ENCODE data around the gene PTPRT.

PTPRT gene

DNA sequence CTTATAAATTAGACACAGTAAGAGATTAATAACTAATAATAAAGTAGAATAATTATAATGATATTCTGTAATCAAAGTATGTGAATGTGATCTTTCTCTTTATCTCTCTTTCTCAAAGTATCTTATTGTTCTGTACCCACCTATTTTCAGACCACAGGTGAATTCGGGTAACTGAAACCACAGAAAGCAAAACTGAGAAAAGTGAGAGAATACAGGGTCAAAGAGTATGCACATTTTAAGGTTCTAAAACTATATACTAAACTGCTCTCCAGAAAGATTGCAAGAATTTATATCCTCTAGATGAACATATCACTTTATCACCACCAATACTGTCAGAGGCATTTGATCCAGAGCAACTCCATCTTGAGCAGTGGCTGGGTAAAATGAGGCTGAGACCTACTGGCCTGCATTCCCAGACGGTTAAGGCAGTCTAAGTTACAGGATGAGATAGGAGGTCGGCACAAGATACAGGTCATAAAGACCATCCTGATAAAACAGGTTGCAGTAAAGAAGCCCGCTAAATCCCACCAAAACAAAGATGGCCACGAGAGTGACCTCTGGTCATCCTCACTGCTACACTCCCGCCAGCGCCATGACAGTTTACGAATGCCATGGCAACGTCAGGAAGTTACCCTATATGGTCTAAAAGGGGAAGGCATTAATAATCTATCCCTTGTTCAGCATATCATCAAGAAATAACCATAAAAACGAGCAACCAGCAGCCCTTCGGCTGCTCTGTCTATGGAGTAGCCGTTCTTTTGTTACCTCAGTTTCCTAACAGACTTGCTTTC lies 211.3 kb downstream of the PTPRT start:
- Histone ChIP-seq H3K27me3 (ENCODE audit: control insufficient read depth, insufficient read depth, low read length) (no peaks in the 10 kb centered on the region), H3K27ac (ENCODE audit: low read length) (no peak overlapping the region), H3K4me3 (ENCODE audit: low read length) (no peak overlapping the region), H3K36me3 (ENCODE audit: control insufficient read depth, insufficient read depth, low read length) (no peaks in the 10 kb centered on the region), H3K4me1 (ENCODE audit: control insufficient read depth, insufficient read depth, low read length) (peaks cover 4% of the 10 kb centered on the region), H3K9me3 (ENCODE audit: control insufficient read depth, insufficient read depth, low read length) (no peaks in the 10 kb centered on the region)
- DNase-seq (ENCODE audit: low read depth, low spot score) = no peak
- no CpG with 5 or more reads among the region's 12 CpGs for WGBS (ENCODE audit: insufficient coverage, insufficient read length)

DNA sequence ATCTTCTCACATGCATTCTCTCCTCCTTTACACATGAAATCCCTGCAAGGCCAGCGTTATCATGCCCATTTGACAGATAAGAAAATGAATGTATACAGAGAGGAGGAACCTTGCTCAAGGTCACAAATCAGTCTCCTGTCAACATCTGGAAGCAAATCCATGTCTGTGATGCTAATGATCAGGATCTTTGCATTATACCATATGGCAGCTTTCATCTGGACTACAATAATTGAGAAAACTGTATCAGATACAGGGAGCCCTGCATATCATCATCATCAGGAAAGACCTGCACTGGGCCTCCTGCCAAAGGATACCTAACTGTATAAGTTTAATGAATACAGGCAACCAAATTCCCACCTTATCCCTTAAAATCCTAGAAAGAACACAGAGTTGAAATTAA lies 213.7 kb downstream of the PTPRT start:
- H3K27me3 ChIP-seq (ENCODE audit: control insufficient read depth, insufficient read depth, low read length) = no peaks in the 10 kb centered on the region
- WGBS (ENCODE audit: insufficient coverage, insufficient read length) = no CpG with 5 or more reads among the region's 1 CpG
- H3K9me3 ChIP-seq (ENCODE audit: control insufficient read depth, insufficient read depth, low read length) = no peaks in the 10 kb centered on the region
- no peak overlapping the region for H3K4me3 ChIP-seq (ENCODE audit: low read length)
- H3K27ac ChIP-seq (ENCODE audit: low read length) = no peak overlapping the region
- no peaks in the 10 kb centered on the region for H3K4me1 ChIP-seq (ENCODE audit: control insufficient read depth, insufficient read depth, low read length)
- no peaks in the 10 kb centered on the region for H3K36me3 ChIP-seq (ENCODE audit: control insufficient read depth, insufficient read depth, low read length)
- no peak for DNase-seq (ENCODE audit: low read depth, low spot score)

DNA sequence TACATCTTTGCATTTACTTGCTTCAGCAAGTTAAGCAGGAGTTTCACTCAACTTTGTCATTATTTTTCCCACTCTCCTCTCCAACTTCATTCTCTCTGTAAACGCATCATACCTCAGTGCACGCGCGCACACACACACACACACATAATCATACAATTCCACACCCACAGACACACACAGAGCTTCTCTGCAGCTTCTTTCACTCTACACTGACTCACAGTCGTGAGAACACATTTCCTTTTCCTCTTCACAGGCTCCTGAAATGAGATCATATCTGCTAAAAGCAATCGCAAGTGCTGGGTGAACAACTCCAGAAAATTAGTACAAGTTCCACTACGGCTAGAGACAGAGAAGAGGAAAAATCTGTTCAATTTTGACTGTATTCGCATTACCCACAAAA lies 215.4 kb downstream of the PTPRT start:
- DNase-seq (ENCODE audit: low read depth, low spot score) = no peak
- Histone ChIP-seq H3K4me3 (ENCODE audit: low read length) (no peak overlapping the region), H3K36me3 (ENCODE audit: control insufficient read depth, insufficient read depth, low read length) (no peaks in the 10 kb centered on the region), H3K27me3 (ENCODE audit: control insufficient read depth, insufficient read depth, low read length) (no peaks in the 10 kb centered on the region), H3K9me3 (ENCODE audit: control insufficient read depth, insufficient read depth, low read length) (no peaks in the 10 kb centered on the region), H3K27ac (ENCODE audit: low read length) (no peak overlapping the region), H3K4me1 (ENCODE audit: control insufficient read depth, insufficient read depth, low read length) (no peaks in the 10 kb centered on the region)
- WGBS (ENCODE audit: insufficient coverage, insufficient read length) = 100% methylated on average over 5 of the region's 8 CpGs

DNA sequence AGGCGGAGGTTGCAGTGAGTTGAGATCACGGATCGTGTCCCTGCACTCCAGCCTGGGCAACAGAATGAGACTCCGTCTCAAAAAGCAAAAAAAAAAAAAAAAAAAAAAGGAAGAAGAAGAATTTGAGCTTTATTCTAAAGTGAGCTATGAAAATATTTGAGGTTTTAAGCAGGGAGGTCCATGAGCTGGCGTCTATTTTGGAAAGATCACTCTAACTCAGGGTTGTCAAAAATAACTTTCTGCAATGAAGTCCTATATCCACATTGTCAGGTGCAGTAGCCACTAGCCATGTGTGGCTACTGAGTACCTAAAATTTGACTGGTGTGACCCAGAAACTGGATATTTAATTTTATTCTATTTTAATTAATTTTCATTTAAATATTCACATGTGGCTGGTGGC lies 217.1 kb downstream of the PTPRT start:
- no peak for DNase-seq (ENCODE audit: low read depth, low spot score)
- no CpG with 5 or more reads among the region's 5 CpGs for WGBS (ENCODE audit: insufficient coverage, insufficient read length)
- no peak overlapping the region for H3K27ac ChIP-seq (ENCODE audit: low read length)
- no peaks in the 10 kb centered on the region for H3K9me3 ChIP-seq (ENCODE audit: control insufficient read depth, insufficient read depth, low read length)
- H3K36me3 ChIP-seq (ENCODE audit: control insufficient read depth, insufficient read depth, low read length) = no peaks in the 10 kb centered on the region
- H3K4me3 ChIP-seq (ENCODE audit: low read length) = no peak overlapping the region
- H3K4me1 ChIP-seq (ENCODE audit: control insufficient read depth, insufficient read depth, low read length) = no peaks in the 10 kb centered on the region
- no peaks in the 10 kb centered on the region for H3K27me3 ChIP-seq (ENCODE audit: control insufficient read depth, insufficient read depth, low read length)

- Histone ChIP-seq H3K27me3 (ENCODE audit: control insufficient read depth, insufficient read depth, low read length) (no peaks in the 10 kb centered on the region), H3K4me3 (ENCODE audit: low read length) (no peak overlapping the region), H3K9me3 (ENCODE audit: control insufficient read depth, insufficient read depth, low read length) (no peaks in the 10 kb centered on the region), H3K27ac (ENCODE audit: low read length) (no peak overlapping the region), H3K36me3 (ENCODE audit: control insufficient read depth, insufficient read depth, low read length) (no peaks in the 10 kb centered on the region), H3K4me1 (ENCODE audit: control insufficient read depth, insufficient read depth, low read length) (no peaks in the 10 kb centered on the region)
- no peak for DNase-seq (ENCODE audit: low read depth, low spot score)
- no CpG with 5 or more reads among the region's 9 CpGs for WGBS (ENCODE audit: insufficient coverage, insufficient read length)
Observed at GRCh38 chr20:42968746-42969145, 221.0 kb downstream of the PTPRT start.

- no peak overlapping the region for H3K4me3 ChIP-seq (ENCODE audit: low read length)
- no peaks in the 10 kb centered on the region for H3K4me1 ChIP-seq (ENCODE audit: control insufficient read depth, insufficient read depth, low read length)
- no peak overlapping the region for H3K27ac ChIP-seq (ENCODE audit: low read length)
- no peaks in the 10 kb centered on the region for H3K27me3 ChIP-seq (ENCODE audit: control insufficient read depth, insufficient read depth, low read length)
- no peaks in the 10 kb centered on the region for H3K36me3 ChIP-seq (ENCODE audit: control insufficient read depth, insufficient read depth, low read length)
- DNase-seq (ENCODE audit: low read depth, low spot score) = no peak
- no peaks in the 10 kb centered on the region for H3K9me3 ChIP-seq (ENCODE audit: control insufficient read depth, insufficient read depth, low read length)
- WGBS (ENCODE audit: insufficient coverage, insufficient read length) = no CpG with 5 or more reads among the region's 2 CpGs
Observed at GRCh38 chr20:42963796-42964195, 225.9 kb downstream of the PTPRT start.

GRCh38 chr20:42961771-42962170 lies 227.9 kb downstream of the PTPRT start:
- no peaks in the 10 kb centered on the region for H3K4me1 ChIP-seq (ENCODE audit: control insufficient read depth, insufficient read depth, low read length)
- no peaks in the 10 kb centered on the region for H3K36me3 ChIP-seq (ENCODE audit: control insufficient read depth, insufficient read depth, low read length)
- no peaks in the 10 kb centered on the region for H3K9me3 ChIP-seq (ENCODE audit: control insufficient read depth, insufficient read depth, low read length)
- WGBS (ENCODE audit: insufficient coverage, insufficient read length) = no CpG with 5 or more reads among the region's 6 CpGs
- H3K27me3 ChIP-seq (ENCODE audit: control insufficient read depth, insufficient read depth, low read length) = no peaks in the 10 kb centered on the region
- no peak overlapping the region for H3K4me3 ChIP-seq (ENCODE audit: low read length)
- no peak for DNase-seq (ENCODE audit: low read depth, low spot score)
- no peak overlapping the region for H3K27ac ChIP-seq (ENCODE audit: low read length)

GRCh38 chr20:42959996-42960395 lies 229.7 kb downstream of the PTPRT start:
- Histone ChIP-seq H3K9me3 (ENCODE audit: control insufficient read depth, insufficient read depth, low read length) (no peaks in the 10 kb centered on the region), H3K4me1 (ENCODE audit: control insufficient read depth, insufficient read depth, low read length) (no peaks in the 10 kb centered on the region), H3K27me3 (ENCODE audit: control insufficient read depth, insufficient read depth, low read length) (no peaks in the 10 kb centered on the region), H3K36me3 (ENCODE audit: control insufficient read depth, insufficient read depth, low read length) (no peaks in the 10 kb centered on the region), H3K4me3 (ENCODE audit: low read length) (no peak overlapping the region), H3K27ac (ENCODE audit: low read length) (no peak overlapping the region)
- no CpG with 5 or more reads among the region's 2 CpGs for WGBS (ENCODE audit: insufficient coverage, insufficient read length)
- no peak for DNase-seq (ENCODE audit: low read depth, low spot score)

GRCh38 chr20:42958367-42959069 lies 231.2 kb downstream of the PTPRT start:
- Histone ChIP-seq H3K36me3 (ENCODE audit: control insufficient read depth, insufficient read depth, low read length) (no peaks in the 10 kb centered on the region), H3K4me3 (ENCODE audit: low read length) (no peak overlapping the region), H3K4me1 (ENCODE audit: control insufficient read depth, insufficient read depth, low read length) (no peaks in the 10 kb centered on the region), H3K9me3 (ENCODE audit: control insufficient read depth, insufficient read depth, low read length) (no peaks in the 10 kb centered on the region), H3K27ac (ENCODE audit: low read length) (no peak overlapping the region), H3K27me3 (ENCODE audit: control insufficient read depth, insufficient read depth, low read length) (no peaks in the 10 kb centered on the region)
- WGBS (ENCODE audit: insufficient coverage, insufficient read length) = no CpG with 5 or more reads among the region's 2 CpGs
- DNase-seq (ENCODE audit: low read depth, low spot score) = no peak

DNA sequence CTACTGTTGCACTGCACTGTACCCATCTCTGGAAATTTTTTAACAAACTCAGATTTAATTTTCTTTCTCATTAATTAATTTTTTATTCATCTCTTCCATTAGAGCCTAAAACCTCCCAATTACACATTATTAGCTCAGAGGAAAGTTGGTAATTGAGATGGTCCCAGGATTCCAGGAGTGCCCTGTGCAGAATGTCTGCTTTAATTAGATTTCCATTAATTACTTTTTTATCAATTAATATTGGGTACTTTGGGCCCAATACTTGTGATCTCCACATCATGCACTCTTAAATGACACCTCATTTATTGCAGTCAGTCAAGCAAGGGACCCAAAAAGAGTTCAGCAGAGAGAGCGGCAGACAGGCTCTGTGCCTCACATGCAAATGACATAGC lies 232.0 kb downstream of the PTPRT start:
- Histone ChIP-seq H3K9me3 (ENCODE audit: control insufficient read depth, insufficient read depth, low read length) (no peaks in the 10 kb centered on the region), H3K4me1 (ENCODE audit: control insufficient read depth, insufficient read depth, low read length) (no peaks in the 10 kb centered on the region), H3K36me3 (ENCODE audit: control insufficient read depth, insufficient read depth, low read length) (no peaks in the 10 kb centered on the region), H3K4me3 (ENCODE audit: low read length) (no peak overlapping the region), H3K27me3 (ENCODE audit: control insufficient read depth, insufficient read depth, low read length) (no peaks in the 10 kb centered on the region), H3K27ac (ENCODE audit: low read length) (no peak overlapping the region)
- DNase-seq (ENCODE audit: low read depth, low spot score) = no peak
- WGBS (ENCODE audit: insufficient coverage, insufficient read length) = no CpG with 5 or more reads among the region's 1 CpG

All from iPS DF 6.9 (cell line).